Right ventricle myocardium inferior (tissue), 1 donor: ENCODE data around the gene OR5M8. TPM values are rescaled to one million over a fixed set of nuclear protein-coding genes. Genes with fewer than 3 reads are reported as not detected.

Experiments used
- ATAC-seq: fragments of 200-7000 bp; cut with Tn5 transposase; one replicate; pipeline ENCODE4 v1.9.1; 2020; ENCODE audit warnings: mild to moderate bottlenecking, moderate library complexity
- DNase-seq: peaks from one replicate; pipeline ENCODE4 v3.0.0; 2021; ENCODE audit errors: missing footprints
- intact Hi-C: fragments of 100-400 bp; cut with DNase I; formaldehyde crosslinking; loops from one replicate; pipeline ENCODE4 v1.11.0; 2022
- long read RNA-seq: library from polyadenylated mRNA; unstranded; transcript quantifications from one replicate; pipeline ENCODE4 v2.0.0, GENCODE V29; 2021
- total RNA-seq: library from RNA; stranded (reverse); fragmentation: NEBNext Ultra II Directional; extraction: Animal tissue kit (Norgen Biotek cat#: 25700); gene quantifications from one replicate; pipeline ENCODE4 v1.2.1, GENCODE V29; 2021
- donor health status: DM: no; HTN: yes; CAD: no; lungs with severe emphysema.

Gene OR5M8
- not detected for total RNA-seq
- long read RNA-seq, result 0 reads

GRCh38 chr11:56491270-56491669 lies at the start of gene OR5M8:
OR5M8 (minus strand) TSS chr11:56491370; CDS start chr11:56491370, 0 bp downstream.
- intact Hi-C loops, result no loop called here
- no peak for ATAC-seq

GRCh38 chr11:56533054-56533740 lies 42.0 kb upstream of the OR5M8 start:
- intact Hi-C loops, result no loop called here
- ATAC-seq, result no peak
- no peak for DNase-seq

More at GRCh38 chr11:56491270-56491669, at the start of gene OR5M8:
- DNase-seq, result no peak

GRCh38 chr11:56531856-56532255 lies 40.7 kb upstream of the OR5M8 start:
- intact Hi-C loops, result no loop called here
- ATAC-seq (no peak), DNase-seq (no peak)

GRCh38 chr11:56522008-56522407 lies 30.8 kb upstream of the OR5M8 start:
- intact Hi-C loops, result no loop called here
- DNase-seq, result no peak
- ATAC-seq, result no peak

GRCh38 chr11:56513280-56513679 lies 22.1 kb upstream of the OR5M8 start:
- ATAC-seq (no peak), DNase-seq (no peak)
- intact Hi-C loops, result no loop called here

GRCh38 chr11:56509439-56509838 lies 18.3 kb upstream of the OR5M8 start:
- ATAC-seq (no peak), DNase-seq (no peak)
- intact Hi-C loops, result no loop called here

- ATAC-seq (no peak), DNase-seq (no peak)
- intact Hi-C loops, result no loop called here
Measured at GRCh38 chr11:56497010-56497409, 5.8 kb upstream of the OR5M8 start.

GRCh38 chr11:56495117-56495516 lies 3.9 kb upstream of the OR5M8 start:
- intact Hi-C loops, result no loop called here
- no peak for ATAC-seq
- DNase-seq, result no peak

GRCh38 chr11:56486801-56487200 lies 4.4 kb downstream of the OR5M8 start:
- intact Hi-C loops, result no loop called here
- ATAC-seq (no peak), DNase-seq (no peak)

GRCh38 chr11:56474729-56475235 lies 16.4 kb downstream of the OR5M8 start:
- ATAC-seq (no peak), DNase-seq (no peak)
- intact Hi-C loops, result no loop called here

- no peak for ATAC-seq
- no peak for DNase-seq
- intact Hi-C loops, result no loop called here
Measured at GRCh38 chr11:56473252-56473651, 17.9 kb downstream of the OR5M8 start, which contains the start of gene OR5M3. OR5M3 (minus strand) TSS chr11:56473352; CDS start chr11:56470497, 2,855 bp downstream.

- ATAC-seq (no peak), DNase-seq (no peak)
- intact Hi-C loops, result no loop called here
Measured at GRCh38 chr11:56457076-56457475, 34.1 kb downstream of the OR5M8 start.

- DNase-seq (no peak), ATAC-seq (no peak)
- intact Hi-C loops, result no loop called here
Measured at GRCh38 chr11:56453521-56453920, 37.6 kb downstream of the OR5M8 start.

Other genes starting within 250 kb of the OR5M8 start
- gene OR5T3, start 239.1 kb downstream of the OR5M8 start, total RNA-seq, result not detected
- not detected for gene OR5T1, start 217.2 kb downstream of the OR5M8 start, total RNA-seq
- gene OR8H1, start 199.1 kb downstream of the OR5M8 start, total RNA-seq, result not detected
- not detected for gene OR8K3, start 176.2 kb downstream of the OR5M8 start, total RNA-seq
- gene OR8K1, start 145.3 kb downstream of the OR5M8 start, total RNA-seq, result not detected
- not detected for gene OR8J1, start 137.1 kb downstream of the OR5M8 start, total RNA-seq
- not detected for gene OR8U1, start 115.7 kb downstream of the OR5M8 start, total RNA-seq
- not detected for gene OR5AL1, start 78.7 kb downstream of the OR5M8 start, total RNA-seq
- gene OR5M3, start 18.0 kb downstream of the OR5M8 start, total RNA-seq, result not detected
- not detected for gene OR5M11, start 51.9 kb upstream of the OR5M8 start, total RNA-seq
- gene OR5M10, start 86.4 kb upstream of the OR5M8 start, total RNA-seq, result not detected
- gene OR5M1, start 123.5 kb upstream of the OR5M8 start, total RNA-seq, result not detected
- gene OR5AP2, start 151.1 kb upstream of the OR5M8 start, total RNA-seq, result not detected
- gene OR5AR1, start 172.3 kb upstream of the OR5M8 start, total RNA-seq, result not detected
- not detected for gene OR9G1, start 207.7 kb upstream of the OR5M8 start, total RNA-seq